Measurements from ENCODE around the gene OCRL.

DNA sequence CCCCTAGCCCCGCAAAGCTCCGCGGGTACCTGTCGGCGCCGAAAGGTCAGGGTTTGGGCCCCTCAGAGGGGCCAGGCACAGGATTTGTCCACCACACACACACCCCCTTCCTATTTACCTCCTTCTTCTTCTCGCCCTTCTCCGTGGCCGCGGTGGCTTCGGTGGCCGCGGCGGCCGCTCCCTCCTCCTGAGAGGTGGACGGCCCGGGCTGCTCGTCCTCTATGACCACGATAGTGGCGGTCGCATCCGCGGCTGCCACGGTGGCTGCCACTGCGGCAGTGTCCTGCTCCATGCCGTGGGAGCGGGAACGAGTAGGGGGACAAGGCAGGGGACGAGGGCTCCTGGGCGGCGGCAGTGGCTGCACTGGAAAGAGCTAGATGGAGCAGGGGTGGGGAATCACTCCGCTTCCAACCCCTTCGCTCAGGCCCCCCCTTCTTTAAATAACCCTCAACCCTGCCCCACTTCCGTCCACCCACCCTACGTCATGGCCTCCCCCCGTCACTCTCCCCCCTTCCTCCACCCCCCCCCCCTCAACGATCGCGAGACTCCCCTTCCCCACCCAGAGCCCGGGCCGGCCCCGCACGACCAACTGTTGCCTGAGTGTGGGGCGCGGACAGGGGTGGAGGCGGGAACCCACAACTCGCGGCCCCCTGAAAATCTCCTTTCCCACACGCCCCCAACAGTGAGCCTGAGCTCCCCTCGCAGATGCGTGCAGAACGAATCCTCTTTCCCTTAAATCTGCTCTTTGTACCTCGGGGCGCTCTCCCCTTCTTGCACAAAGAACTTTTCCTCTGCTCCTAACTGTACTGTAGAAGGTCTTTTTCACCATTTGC is 16.8 kb upstream of the OCRL start, which contains the start of gene SMARCA1:
- TF ChIP-seq, protein P1, sequence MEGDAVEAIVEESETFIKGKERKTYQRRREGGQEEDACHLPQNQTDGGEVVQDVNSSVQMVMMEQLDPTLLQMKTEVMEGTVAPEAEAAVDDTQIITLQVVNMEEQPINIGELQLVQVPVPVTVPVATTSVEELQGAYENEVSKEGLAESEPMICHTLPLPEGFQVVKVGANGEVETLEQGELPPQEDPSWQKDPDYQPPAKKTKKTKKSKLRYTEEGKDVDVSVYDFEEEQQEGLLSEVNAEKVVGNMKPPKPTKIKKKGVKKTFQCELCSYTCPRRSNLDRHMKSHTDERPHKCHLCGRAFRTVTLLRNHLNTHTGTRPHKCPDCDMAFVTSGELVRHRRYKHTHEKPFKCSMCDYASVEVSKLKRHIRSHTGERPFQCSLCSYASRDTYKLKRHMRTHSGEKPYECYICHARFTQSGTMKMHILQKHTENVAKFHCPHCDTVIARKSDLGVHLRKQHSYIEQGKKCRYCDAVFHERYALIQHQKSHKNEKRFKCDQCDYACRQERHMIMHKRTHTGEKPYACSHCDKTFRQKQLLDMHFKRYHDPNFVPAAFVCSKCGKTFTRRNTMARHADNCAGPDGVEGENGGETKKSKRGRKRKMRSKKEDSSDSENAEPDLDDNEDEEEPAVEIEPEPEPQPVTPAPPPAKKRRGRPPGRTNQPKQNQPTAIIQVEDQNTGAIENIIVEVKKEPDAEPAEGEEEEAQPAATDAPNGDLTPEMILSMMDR (conservative IDR thresholded peaks at IDR 0.05 in 1 of 2, IDR thresholded peaks at IDR 0.05 in 1 of 2; ENCODE audit: low read depth in 1 of 2, low read length in 2 of 2) = no peak
- no peak for TF ChIP-seq EZH2 (IDR thresholded peaks at IDR 0.05; ENCODE audit: low read length, missing control alignments)
